ENCODE measurements around the gene METTL8. TPM values are rescaled to one million over a fixed set of nuclear protein-coding genes. Genes with fewer than 3 reads are reported as not detected.

Gene METTL8
- total and polyA plus RNA-seq, 4 experiments from 2014 or later = 11.2 to 22.1 (median 18.4) TPM

DNA sequence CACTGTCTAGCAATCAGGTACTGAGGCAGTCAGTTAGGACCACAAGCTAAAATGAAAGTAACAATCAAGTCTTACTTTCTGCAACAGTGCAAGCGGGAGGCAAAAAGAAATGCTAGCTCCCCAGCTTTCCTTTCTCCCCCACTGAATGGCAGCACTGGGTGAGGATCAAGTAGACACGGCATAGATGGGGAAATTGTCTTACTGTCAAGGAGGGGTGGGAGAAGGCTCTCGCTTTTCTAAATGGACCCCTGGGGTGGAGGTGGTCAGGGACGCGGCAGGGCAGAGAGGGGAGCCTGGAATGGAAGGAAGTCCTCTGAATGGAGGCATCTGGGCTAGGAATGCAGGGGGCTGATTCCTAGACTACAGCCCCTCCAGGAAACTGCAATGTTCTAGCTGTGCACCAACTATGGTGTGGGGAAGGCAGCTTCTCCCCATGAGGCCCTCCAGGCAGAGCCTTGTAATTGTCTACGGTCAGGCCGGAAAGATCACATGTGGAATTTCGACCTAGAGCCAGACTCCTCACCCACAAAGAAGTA, 24.3 kb downstream of the METTL8 start:
- peaks cover 0 to 3% of the 10 kb centered on the region in 2 donors for H3K36me3 Mint-ChIP-seq
- H3K27me3 ChIP-seq (ENCODE audit: insufficient read depth, low read length) = no peaks in the 10 kb centered on the region
- no peak overlapping the region for H3K27ac ChIP-seq (ENCODE audit: low read depth, low read length)
- POLR2A ChIA-PET (ENCODE audit: partially characterized antibody) = no interaction called here
- DNase-seq = no peak
- H3K27me3 Mint-ChIP-seq = no peaks in the 10 kb centered on the region
- peaks cover 0 to 3% (median 0%) of the 10 kb centered on the region in 8 donors for H3K9me3 Mint-ChIP-seq
- H3K27ac Mint-ChIP-seq = peak overlapping the region in 4 of 7 donors; percentile 50 to 84 (median 67)
- H3K36me3 ChIP-seq (ENCODE audit: insufficient read depth, low read length) = no peaks in the 10 kb centered on the region
- peak overlapping the region; percentile 74 to 88 (median 78) for H3K4me3 Mint-ChIP-seq
- no peaks in the 10 kb centered on the region for H3K9me3 ChIP-seq (ENCODE audit: control insufficient read depth in 1 of 2, low read length in 2 of 2)
- H3K4me1 ChIP-seq (ENCODE audit: insufficient read depth, low read length) = peaks cover 27% of the 10 kb centered on the region
- intact Hi-C loops (cut with micrococcal nuclease) = no loop called here
- no peak overlapping the region for H3K4me3 ChIP-seq (ENCODE audit: low read length in 2 of 2)
- CTCF ChIA-PET (ENCODE audit: partially characterized antibody) = interaction anchor here (0.5 to 2.0 kb wide), 5 partner anchors 11 to 437 kb away, joined by 3 to 9 read pairs (median 4); no protein-coding TSS in a partner anchor
- peaks cover 26 to 35% (median 27%) of the 10 kb centered on the region in 4 donors for H3K4me1 Mint-ChIP-seq

DNA sequence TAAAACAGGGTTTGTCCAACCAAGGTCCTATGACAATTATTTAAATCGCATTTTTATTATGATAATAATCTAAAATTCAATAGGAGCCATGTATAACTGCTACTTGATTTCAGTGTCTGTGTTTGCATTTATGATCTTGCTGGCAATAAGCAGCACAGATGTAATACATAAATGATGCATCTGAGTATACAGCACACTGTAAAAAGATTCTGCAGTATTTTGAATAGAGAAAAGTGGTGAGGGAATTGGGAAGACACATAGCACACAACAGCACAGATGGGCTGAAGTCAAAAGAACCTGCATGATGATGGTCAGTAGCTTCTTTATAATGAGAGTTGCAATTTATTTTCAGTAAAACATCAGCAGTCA, 26.1 kb downstream of the METTL8 start:
- Mint-ChIP-seq H3K36me3 (peaks cover 0 to 3% of the 10 kb centered on the region in 2 donors), H3K4me3 (no peak overlapping the region), H3K27ac (no peak overlapping the region), H3K27me3 (no peaks in the 10 kb centered on the region), H3K9me3 (peaks cover 0 to 3% (median 0%) of the 10 kb centered on the region in 8 donors), H3K4me1 (peaks cover 31 to 37% (median 34%) of the 10 kb centered on the region in 4 donors)
- Histone ChIP-seq H3K4me3 (ENCODE audit: low read length in 2 of 2) (no peak overlapping the region), H3K27ac (ENCODE audit: low read depth, low read length) (no peak overlapping the region), H3K36me3 (ENCODE audit: insufficient read depth, low read length) (no peaks in the 10 kb centered on the region), H3K4me1 (ENCODE audit: insufficient read depth, low read length) (peaks cover 33% of the 10 kb centered on the region), H3K27me3 (ENCODE audit: insufficient read depth, low read length) (no peaks in the 10 kb centered on the region), H3K9me3 (ENCODE audit: control insufficient read depth in 1 of 2, low read length in 2 of 2) (no peaks in the 10 kb centered on the region)
- intact Hi-C loops (cut with micrococcal nuclease) = no loop called here
- no peak for DNase-seq
- POLR2A ChIA-PET (ENCODE audit: partially characterized antibody) = no interaction called here
- CTCF ChIA-PET (ENCODE audit: partially characterized antibody) = interaction anchor here (3.4 kb wide), 1 partner anchor 9 kb away, joined by 15 read pairs; no protein-coding TSS in a partner anchor

DNA sequence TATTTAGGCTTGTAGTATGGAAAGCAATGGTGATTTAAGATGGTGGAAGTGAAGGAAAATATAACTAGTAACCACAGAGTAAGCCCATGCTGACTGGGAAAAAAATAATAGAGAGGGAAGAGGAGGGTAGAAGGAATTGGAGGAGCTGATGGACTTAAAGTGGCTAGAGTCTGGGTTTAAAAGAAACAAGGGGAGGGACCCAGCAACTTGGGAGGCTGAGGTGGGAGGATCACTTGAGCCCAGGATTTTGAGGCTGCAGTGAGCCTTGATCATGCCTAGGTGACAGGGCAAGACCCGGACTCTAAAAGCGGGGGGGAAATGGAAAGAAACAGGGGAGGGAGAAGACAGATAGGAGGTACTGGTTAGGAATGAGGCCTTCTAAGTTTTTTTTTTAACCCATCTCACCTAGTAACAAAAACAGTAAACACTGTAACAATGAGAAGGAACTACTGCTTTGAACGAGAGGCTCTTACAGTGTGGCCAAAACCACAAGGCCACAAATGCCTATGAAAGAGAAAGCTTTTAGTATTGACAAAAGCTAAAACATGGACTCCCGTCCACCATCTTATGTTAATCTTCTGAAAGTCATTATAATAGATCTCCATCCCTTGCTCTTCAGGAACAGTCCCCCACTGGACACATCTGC, 26.6 kb downstream of the METTL8 start:
- no peaks in the 10 kb centered on the region for H3K27me3 Mint-ChIP-seq
- H3K4me1 Mint-ChIP-seq = peaks cover 32 to 37% (median 34%) of the 10 kb centered on the region in 4 donors
- no peaks in the 10 kb centered on the region for H3K27me3 ChIP-seq (ENCODE audit: insufficient read depth, low read length)
- H3K9me3 ChIP-seq (ENCODE audit: control insufficient read depth in 1 of 2, low read length in 2 of 2) = no peaks in the 10 kb centered on the region
- ChIA-PET POLR2A (ENCODE audit: partially characterized antibody) (no interaction called here), CTCF (ENCODE audit: partially characterized antibody) (interaction anchor here (3.4 kb wide), 1 partner anchor 9 kb away, joined by 15 read pairs; no protein-coding TSS in a partner anchor)
- no peak overlapping the region for H3K4me3 ChIP-seq (ENCODE audit: low read length in 2 of 2)
- H3K36me3 Mint-ChIP-seq = peaks cover 1 to 4% of the 10 kb centered on the region in 2 donors
- H3K9me3 Mint-ChIP-seq = peaks cover 0 to 3% (median under 1%) of the 10 kb centered on the region in 8 donors
- no peak overlapping the region for H3K27ac ChIP-seq (ENCODE audit: low read depth, low read length)
- H3K4me1 ChIP-seq (ENCODE audit: insufficient read depth, low read length) = peaks cover 33% of the 10 kb centered on the region
- intact Hi-C loops (cut with micrococcal nuclease) = no loop called here
- DNase-seq = peak in 2 of 5 donors; percentile 11 to 27
- H3K27ac Mint-ChIP-seq = peak overlapping the region in 2 of 7 donors; percentile 68 to 71
- no peak overlapping the region for H3K4me3 Mint-ChIP-seq
- H3K36me3 ChIP-seq (ENCODE audit: insufficient read depth, low read length) = no peaks in the 10 kb centered on the region

DNA sequence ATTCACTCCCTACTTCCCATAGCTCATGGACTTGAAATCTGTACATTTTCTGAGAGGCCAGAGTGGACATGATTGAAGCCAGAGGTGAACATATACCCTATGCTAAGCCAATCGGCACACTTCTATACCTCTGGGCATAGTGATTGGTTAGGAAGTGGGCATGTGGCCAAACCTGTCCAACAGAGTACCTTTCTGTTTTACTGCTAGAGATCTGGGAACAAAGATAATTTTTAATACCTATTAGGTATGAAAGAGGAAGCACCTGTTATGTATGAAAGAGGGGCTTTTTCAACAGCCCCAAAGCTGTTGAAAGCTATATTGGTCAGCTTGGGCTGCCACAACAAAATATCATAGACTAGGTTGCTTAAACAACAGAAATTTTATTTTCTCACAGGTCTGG, 27.7 kb downstream of the METTL8 start:
- no peak overlapping the region for H3K27ac ChIP-seq (ENCODE audit: low read depth, low read length)
- no peaks in the 10 kb centered on the region for H3K27me3 ChIP-seq (ENCODE audit: insufficient read depth, low read length)
- no peaks in the 10 kb centered on the region for H3K9me3 ChIP-seq (ENCODE audit: control insufficient read depth in 1 of 2, low read length in 2 of 2)
- no peaks in the 10 kb centered on the region for H3K27me3 Mint-ChIP-seq
- peak overlapping the region in 2 of 7 donors; percentile 23 to 63 for H3K27ac Mint-ChIP-seq
- peaks cover 33% of the 10 kb centered on the region for H3K4me1 ChIP-seq (ENCODE audit: insufficient read depth, low read length)
- H3K4me3 Mint-ChIP-seq = no peak overlapping the region
- no peak overlapping the region for H3K4me3 ChIP-seq (ENCODE audit: low read length in 2 of 2)
- H3K9me3 Mint-ChIP-seq = peaks cover 3 to 9% (median 6%) of the 10 kb centered on the region in 8 donors
- peaks cover 1 to 12% of the 10 kb centered on the region in 2 donors for H3K36me3 Mint-ChIP-seq
- DNase-seq = no peak
- no peaks in the 10 kb centered on the region for H3K36me3 ChIP-seq (ENCODE audit: insufficient read depth, low read length)
- peaks cover 27 to 37% (median 35%) of the 10 kb centered on the region in 4 donors for H3K4me1 Mint-ChIP-seq
- intact Hi-C loops (cut with micrococcal nuclease) = no loop called here
- ChIA-PET POLR2A (ENCODE audit: partially characterized antibody) (interaction anchor here (0.6 kb wide), 1 partner anchor 74 kb away, joined by 3 read pairs; no protein-coding TSS in a partner anchor), CTCF (ENCODE audit: partially characterized antibody) (interaction anchor here (0.5 to 3.4 kb wide), 2 partner anchors 10 to 433 kb away, joined by 3 to 15 read pairs; no protein-coding TSS in a partner anchor)

DNA sequence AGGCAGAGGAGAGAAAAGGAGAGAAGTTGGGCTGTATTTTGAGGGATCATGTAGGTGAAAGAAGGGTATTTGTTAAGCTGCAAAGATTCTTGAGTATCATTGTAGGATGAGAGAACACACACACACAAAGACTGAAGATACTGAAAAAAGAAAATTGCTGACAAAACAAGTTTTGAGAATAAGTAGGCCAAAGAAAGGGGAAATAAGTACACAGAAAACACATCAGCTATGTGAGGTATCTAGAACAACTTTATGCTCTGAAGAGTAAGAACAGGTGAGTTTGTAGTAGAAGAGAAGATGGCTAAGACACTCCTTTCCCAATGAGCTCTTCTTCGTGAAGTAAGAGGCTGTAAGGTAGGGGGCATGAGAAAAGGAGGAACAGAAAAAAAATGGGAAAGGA, 28.2 kb downstream of the METTL8 start:
- Histone ChIP-seq H3K27ac (ENCODE audit: low read depth, low read length) (no peak overlapping the region), H3K4me3 (ENCODE audit: low read length in 2 of 2) (no peak overlapping the region), H3K36me3 (ENCODE audit: insufficient read depth, low read length) (no peaks in the 10 kb centered on the region), H3K27me3 (ENCODE audit: insufficient read depth, low read length) (no peaks in the 10 kb centered on the region), H3K9me3 (ENCODE audit: control insufficient read depth in 1 of 2, low read length in 2 of 2) (no peaks in the 10 kb centered on the region), H3K4me1 (ENCODE audit: insufficient read depth, low read length) (peaks cover 31% of the 10 kb centered on the region)
- peaks cover 27 to 39% (median 33%) of the 10 kb centered on the region in 4 donors for H3K4me1 Mint-ChIP-seq
- H3K36me3 Mint-ChIP-seq = peaks cover 1 to 12% of the 10 kb centered on the region in 2 donors
- ChIA-PET POLR2A (ENCODE audit: partially characterized antibody) (no interaction called here), CTCF (ENCODE audit: partially characterized antibody) (interaction anchor here (3.4 kb wide), 1 partner anchor 11 kb away, joined by 15 read pairs; no protein-coding TSS in a partner anchor)
- no peaks in the 10 kb centered on the region for H3K27me3 Mint-ChIP-seq
- intact Hi-C loops (cut with micrococcal nuclease) = no loop called here
- H3K9me3 Mint-ChIP-seq = peaks cover 3 to 9% (median 6%) of the 10 kb centered on the region in 8 donors
- DNase-seq = no peak
- peak overlapping the region in 4 of 7 donors; percentile 15 to 63 (median 28) for H3K27ac Mint-ChIP-seq
- peak overlapping the region in 1 of 8 donors; percentile 26 for H3K4me3 Mint-ChIP-seq

DNA sequence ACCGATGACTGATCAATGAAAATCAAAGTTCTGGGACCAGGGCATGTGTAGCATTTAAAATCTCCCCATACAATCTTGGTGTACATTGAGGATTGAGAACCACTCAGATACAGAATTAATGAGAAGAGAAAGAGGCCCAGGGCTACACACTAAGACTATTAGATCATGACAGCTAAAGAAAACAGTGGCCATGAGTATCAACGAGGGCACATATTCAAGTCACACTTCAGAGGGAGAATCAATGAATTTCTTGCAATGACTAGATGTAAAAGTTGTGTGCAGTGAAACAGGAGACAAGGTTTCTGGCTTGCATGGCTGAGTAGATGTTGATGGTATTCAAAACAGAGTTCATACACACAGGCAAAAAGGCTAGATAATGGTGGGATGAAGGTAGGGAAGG, 29.1 kb downstream of the METTL8 start:
- Histone ChIP-seq H3K27me3 (ENCODE audit: insufficient read depth, low read length) (no peaks in the 10 kb centered on the region), H3K9me3 (ENCODE audit: control insufficient read depth in 1 of 2, low read length in 2 of 2) (no peaks in the 10 kb centered on the region), H3K4me3 (ENCODE audit: low read length in 2 of 2) (no peak overlapping the region), H3K4me1 (ENCODE audit: insufficient read depth, low read length) (peaks cover 30% of the 10 kb centered on the region), H3K27ac (ENCODE audit: low read depth, low read length) (no peak overlapping the region), H3K36me3 (ENCODE audit: insufficient read depth, low read length) (no peaks in the 10 kb centered on the region)
- ChIA-PET POLR2A (ENCODE audit: partially characterized antibody) (no interaction called here), CTCF (ENCODE audit: partially characterized antibody) (no interaction called here)
- no peak overlapping the region for H3K4me3 Mint-ChIP-seq
- no peak for DNase-seq
- H3K36me3 Mint-ChIP-seq = peaks cover 1 to 12% of the 10 kb centered on the region in 2 donors
- peak overlapping the region in 2 of 7 donors; percentile 9 to 23 for H3K27ac Mint-ChIP-seq
- peaks cover 3 to 9% (median 6%) of the 10 kb centered on the region in 8 donors for H3K9me3 Mint-ChIP-seq
- intact Hi-C loops (cut with micrococcal nuclease) = no loop called here
- H3K4me1 Mint-ChIP-seq = peaks cover 27 to 43% (median 32%) of the 10 kb centered on the region in 4 donors
- no peaks in the 10 kb centered on the region for H3K27me3 Mint-ChIP-seq

DNA sequence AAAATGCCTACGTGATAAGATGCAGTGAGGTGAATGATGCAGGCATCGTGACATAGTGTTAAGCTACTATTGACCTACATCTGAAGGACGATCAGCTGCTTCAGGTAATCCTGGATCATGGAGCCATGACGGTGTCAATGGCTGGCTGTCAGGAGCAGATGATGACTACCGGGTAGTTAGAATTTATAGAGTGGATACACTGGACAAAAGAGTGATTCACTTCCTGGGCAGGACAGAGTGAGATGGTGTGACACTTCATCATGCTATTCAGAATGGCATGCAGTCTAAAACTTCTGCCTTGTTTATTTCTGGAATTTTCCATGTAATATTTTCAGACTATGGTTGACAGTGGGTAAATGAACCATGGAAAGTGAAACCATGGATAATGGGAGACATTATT, 29.5 kb downstream of the METTL8 start:
- Histone ChIP-seq H3K4me1 (ENCODE audit: insufficient read depth, low read length) (peaks cover 33% of the 10 kb centered on the region), H3K4me3 (ENCODE audit: low read length in 2 of 2) (no peak overlapping the region), H3K27ac (ENCODE audit: low read depth, low read length) (no peak overlapping the region), H3K36me3 (ENCODE audit: insufficient read depth, low read length) (no peaks in the 10 kb centered on the region), H3K27me3 (ENCODE audit: insufficient read depth, low read length) (no peaks in the 10 kb centered on the region), H3K9me3 (ENCODE audit: control insufficient read depth in 1 of 2, low read length in 2 of 2) (no peaks in the 10 kb centered on the region)
- Mint-ChIP-seq H3K4me1 (peaks cover 28 to 39% (median 33%) of the 10 kb centered on the region in 4 donors), H3K27me3 (no peaks in the 10 kb centered on the region), H3K4me3 (peak overlapping the region in 1 of 8 donors; percentile 36), H3K27ac (no peak overlapping the region), H3K9me3 (peaks cover 3 to 9% (median 6%) of the 10 kb centered on the region in 8 donors), H3K36me3 (peaks cover 1 to 12% of the 10 kb centered on the region in 2 donors)
- no peak for DNase-seq
- POLR2A ChIA-PET (ENCODE audit: partially characterized antibody) = no interaction called here
- intact Hi-C loops (cut with micrococcal nuclease) = no loop called here
- CTCF ChIA-PET (ENCODE audit: partially characterized antibody) = no interaction called here
